ENCODE results near the gene MAGEB2.

MAGEB2 gene

GRCh38 chrX:30248854-30249253 lies 33.5 kb downstream of the MAGEB2 start:
- no peak for TF ChIP-seq SPI1 (IDR thresholded peaks at IDR 0.05; ENCODE audit: borderline replicate concordance, low read depth)
- TF ChIP-seq POLR2AphosphoS5 (IDR thresholded peaks at IDR 0.05; ENCODE audit: low read depth): no peak
- TF ChIP-seq GABPA (IDR thresholded peaks at IDR 0.05; ENCODE audit: low read depth): no peak
- no peak for TF ChIP-seq CTCF (IDR thresholded peaks at IDR 0.05; ENCODE audit: insufficient read depth, low read length)
- no peak for TF ChIP-seq REST (IDR thresholded peaks at IDR 0.05; ENCODE audit: insufficient replicate concordance, low read depth)
- Histone ChIP-seq H3K4me3 (replicated peaks; ENCODE audit: insufficient read depth, low read length) (no peak overlapping the region), H3K27me3 (ENCODE audit: insufficient read depth, poor library complexity, severe bottlenecking) (no peaks in the 10 kb centered on the region), H3K27ac (replicated peaks) (no peak overlapping the region)
- DNase-seq (ENCODE audit: low read depth in 1 of 2, low spot score in 1 of 2): no peak

- no peaks in the 10 kb centered on the region for H3K27me3 ChIP-seq (ENCODE audit: insufficient read depth, poor library complexity, severe bottlenecking)
- no peak overlapping the region for H3K27ac ChIP-seq (replicated peaks)
- no peak overlapping the region for H3K4me3 ChIP-seq (replicated peaks; ENCODE audit: insufficient read depth, low read length)
- no peak for DNase-seq (ENCODE audit: low read depth in 1 of 2, low spot score in 1 of 2)
- TF ChIP-seq POLR2AphosphoS5 (IDR thresholded peaks at IDR 0.05; ENCODE audit: low read depth) (no peak), REST (IDR thresholded peaks at IDR 0.05; ENCODE audit: insufficient replicate concordance, low read depth) (no peak), SPI1 (IDR thresholded peaks at IDR 0.05; ENCODE audit: borderline replicate concordance, low read depth) (no peak), CTCF (IDR thresholded peaks at IDR 0.05; ENCODE audit: insufficient read depth, low read length) (no peak), GABPA (IDR thresholded peaks at IDR 0.05; ENCODE audit: low read depth) (no peak)
Observed at GRCh38 chrX:30253257-30253656, 37.9 kb downstream of the MAGEB2 start.

- no peaks in the 10 kb centered on the region for H3K27me3 ChIP-seq (ENCODE audit: insufficient read depth, poor library complexity, severe bottlenecking)
- TF ChIP-seq SPI1 (IDR thresholded peaks at IDR 0.05; ENCODE audit: borderline replicate concordance, low read depth): no peak
- TF ChIP-seq REST (IDR thresholded peaks at IDR 0.05; ENCODE audit: insufficient replicate concordance, low read depth): no peak
- TF ChIP-seq CTCF (IDR thresholded peaks at IDR 0.05; ENCODE audit: insufficient read depth, low read length): no peak
- TF ChIP-seq GABPA (IDR thresholded peaks at IDR 0.05; ENCODE audit: low read depth): no peak
- no peak for TF ChIP-seq POLR2AphosphoS5 (IDR thresholded peaks at IDR 0.05; ENCODE audit: low read depth)
- no peak overlapping the region for H3K4me3 ChIP-seq (replicated peaks; ENCODE audit: insufficient read depth, low read length)
- DNase-seq (ENCODE audit: low read depth in 1 of 2, low spot score in 1 of 2): no peak
- H3K27ac ChIP-seq (replicated peaks): no peak overlapping the region
Observed at GRCh38 chrX:30259927-30260326, 44.6 kb downstream of the MAGEB2 start.
